Measurements from ENCODE around the gene MTNR1A. TPM values are rescaled to one million over a fixed set of nuclear protein-coding genes. Genes with fewer than 3 reads are reported as not detected.
"Not testable (repeated sequence)": the region's sequence is repeated elsewhere in the genome, so short reads cannot be mapped to it uniquely, and the experiment has no call there.

MTNR1A gene
- total RNA-seq, 6 donors from 2014 or later, result not detected

DNA sequence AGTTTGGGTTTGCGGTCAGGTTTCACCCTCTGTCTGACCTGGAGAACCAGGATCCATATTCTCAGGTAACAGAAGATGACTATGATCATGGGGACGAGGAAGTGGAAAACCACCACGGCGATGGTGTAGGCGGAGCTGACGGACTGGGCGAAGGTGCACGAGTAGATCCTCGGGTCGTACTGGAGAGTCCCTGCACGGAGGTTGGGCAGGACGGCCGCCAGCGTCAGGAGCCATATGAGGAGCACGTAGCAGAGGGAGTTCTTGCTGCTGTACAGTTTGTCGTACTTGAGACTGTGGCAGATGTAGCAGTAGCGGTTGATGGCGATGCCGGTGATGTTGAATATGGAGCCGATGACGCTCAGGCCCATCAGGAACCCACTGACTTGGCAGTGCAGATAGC lies 21.3 kb downstream of the MTNR1A start:
- Histone ChIP-seq H3K4me1 (no peaks in the 10 kb centered on the region), H3K36me3 (no peaks in the 10 kb centered on the region), H3K27ac (no peak overlapping the region), H3K4me3 (no peak overlapping the region), H3K9me3 (no peaks in the 10 kb centered on the region), H3K27me3 (no peaks in the 10 kb centered on the region)
- 89 to 97% methylated on average over 21 of the region's 21 CpGs for WGBS, 2 donors
- DNase-seq (peak in 1 of 2 donors; percentile 46), ATAC-seq (ENCODE audit: low FRiP score in 2 of 2) (no peak)
- TF ChIP-seq POLR2AphosphoS5 (IDR thresholded peaks at IDR 0.05) (no peak), CTCF (IDR thresholded peaks at IDR 0.05) (no peak)

GRCh38 chr4:186523927-186524326 lies 31.4 kb downstream of the MTNR1A start:
- H3K27me3 ChIP-seq; H3K4me1 ChIP-seq; DNase-seq; ATAC-seq (ENCODE audit: low FRiP score in 2 of 2); H3K27ac ChIP-seq; H3K9me3 ChIP-seq; H3K4me3 ChIP-seq; H3K36me3 ChIP-seq: not testable (repeated sequence)
- 94 to 95% methylated on average over 4 of the region's 4 CpGs for WGBS, 2 donors

- Histone ChIP-seq H3K27me3 (no peaks in the 10 kb centered on the region), H3K36me3 (no peaks in the 10 kb centered on the region), H3K4me3 (no peak overlapping the region), H3K27ac (no peak overlapping the region), H3K9me3 (no peaks in the 10 kb centered on the region), H3K4me1 (no peaks in the 10 kb centered on the region)
- WGBS, 2 donors, result 77 to 86% methylated on average over 2 to 4 of the region's 4 CpGs
- no peak for DNase-seq
- ATAC-seq (ENCODE audit: low FRiP score in 2 of 2), result peak in 1 of 2 donors; percentile 24
- no peak for TF ChIP-seq EP300 (IDR thresholded peaks at IDR 0.05)
- no peak for TF ChIP-seq CTCF (IDR thresholded peaks at IDR 0.05)
- TF ChIP-seq POLR2AphosphoS5 (IDR thresholded peaks at IDR 0.05), result no peak
Measured at GRCh38 chr4:186516287-186516686, 39.1 kb downstream of the MTNR1A start.

DNA sequence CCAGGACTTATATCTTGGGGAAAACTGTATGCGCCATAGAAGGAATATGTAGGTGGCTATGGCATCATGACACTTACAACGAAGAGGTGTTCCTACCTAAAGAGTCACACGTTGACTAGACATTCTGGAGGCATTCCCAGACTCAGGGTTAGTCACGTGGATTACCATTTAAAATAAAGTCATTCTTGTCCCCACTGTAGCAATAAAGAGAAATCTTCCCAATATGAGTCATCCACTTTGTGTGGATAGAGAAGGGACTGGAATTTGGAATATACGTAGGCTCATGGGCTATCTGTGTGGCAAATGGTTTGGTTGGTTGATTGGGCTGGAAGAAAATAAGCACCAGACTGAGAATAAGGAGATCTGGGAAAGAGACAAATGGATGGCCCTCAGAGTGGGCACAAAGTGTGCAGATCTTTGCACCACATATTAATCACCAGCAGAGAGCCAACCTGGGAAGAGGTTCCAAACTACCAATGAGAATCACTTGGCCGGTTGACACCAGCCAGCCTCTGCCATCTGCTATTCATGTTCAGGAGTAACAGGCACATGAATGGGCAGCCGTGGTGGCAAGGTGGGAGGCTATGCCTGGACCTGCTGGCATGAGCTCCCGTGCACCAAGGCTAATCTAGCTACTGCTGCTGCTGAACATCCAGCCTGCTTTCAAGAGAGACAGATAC lies 41.0 kb downstream of the MTNR1A start:
- no peak for DNase-seq
- Histone ChIP-seq H3K9me3 (peaks cover 0 to 6% (median 0%) of the 10 kb centered on the region in 4 donors), H3K36me3 (no peaks in the 10 kb centered on the region), H3K27me3 (no peaks in the 10 kb centered on the region), H3K4me1 (no peaks in the 10 kb centered on the region), H3K27ac (no peak overlapping the region), H3K4me3 (no peak overlapping the region)
- no peak for ATAC-seq (ENCODE audit: low FRiP score in 2 of 2)
- 80 to 89% methylated on average over 6 to 8 of the region's 8 CpGs for WGBS, 2 donors
- TF ChIP-seq CTCF (IDR thresholded peaks at IDR 0.05) (no peak), POLR2A (IDR thresholded peaks at IDR 0.05) (no peak), POLR2AphosphoS5 (IDR thresholded peaks at IDR 0.05) (no peak), EP300 (IDR thresholded peaks at IDR 0.05) (no peak)

GRCh38 chr4:186504771-186505170 lies 50.6 kb downstream of the MTNR1A start:
- H3K36me3 ChIP-seq; H3K27me3 ChIP-seq; DNase-seq; H3K9me3 ChIP-seq; H3K4me1 ChIP-seq; H3K4me3 ChIP-seq; H3K27ac ChIP-seq; ATAC-seq (ENCODE audit: low FRiP score in 2 of 2): not testable (repeated sequence)
- 86 to 91% methylated on average over 8 of the region's 8 CpGs for WGBS, 2 donors

DNA sequence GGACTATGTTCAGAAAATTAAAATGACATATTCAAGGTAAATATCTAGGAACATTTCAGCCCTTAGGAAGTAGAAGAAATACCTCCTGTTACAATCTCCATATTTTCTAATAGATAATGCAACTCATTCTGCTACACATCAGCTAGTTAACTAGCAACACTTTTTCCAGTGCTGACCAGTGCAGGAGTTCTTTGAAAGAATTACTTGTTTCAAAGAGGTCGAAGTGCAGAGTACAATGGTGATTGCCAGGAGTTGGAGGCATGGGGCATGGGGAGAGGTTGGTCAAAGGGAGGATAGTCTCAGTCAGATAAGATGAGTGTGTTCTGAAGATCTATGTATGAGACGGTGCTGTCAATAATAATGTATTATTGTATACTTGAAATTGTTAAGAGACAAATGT lies 53.1 kb downstream of the MTNR1A start:
- 73 to 83% methylated on average over 2 of the region's 2 CpGs for WGBS, 2 donors
- DNase-seq, result no peak
- Histone ChIP-seq H3K36me3 (no peaks in the 10 kb centered on the region), H3K4me3 (no peak overlapping the region), H3K9me3 (no peaks in the 10 kb centered on the region), H3K27ac (no peak overlapping the region), H3K27me3 (no peaks in the 10 kb centered on the region), H3K4me1 (no peaks in the 10 kb centered on the region)
- TF ChIP-seq EP300 (IDR thresholded peaks at IDR 0.05), result no peak
- no peak for TF ChIP-seq POLR2A (IDR thresholded peaks at IDR 0.05)
- no peak for TF ChIP-seq POLR2AphosphoS5 (IDR thresholded peaks at IDR 0.05)
- TF ChIP-seq CTCF (IDR thresholded peaks at IDR 0.05), result no peak
- ATAC-seq (ENCODE audit: low FRiP score in 2 of 2), result no peak

Data from upper lobe of left lung (tissue), 6 donors.